H1 (cell line): ENCODE data around the gene CCS. TPM values are rescaled to one million over a fixed set of nuclear protein-coding genes. Genes with fewer than 3 reads are reported as not detected.

ENCODE experiments used
- CTCF ChIA-PET: fragments of 300-600 bp; sonication (Branson Sonifier 250); formaldehyde crosslinking; loops from one replicate; lab custom pipeline; 2021; ENCODE audit not compliant: partially characterized antibody; lab: Charles Lee
- POLR2A ChIA-PET: fragments of 300-600 bp; sonication (Branson Sonifier 250); formaldehyde crosslinking; loops from one replicate; lab custom pipeline; 2021; ENCODE audit warnings: inconsistent platforms; ENCODE audit not compliant: partially characterized antibody; lab: Charles Lee
- DNase-seq, 2 experiments: peaks; one replicate each; pipeline versions ENCODE4 v3.0.0 to v3.0.0-alpha.2; 2010 to 2022; ENCODE audit warnings: low spot score in 2 of 2, low read depth in 1 of 2, mixed read lengths in 1 of 2
- FAIRE-seq: peaks from 2 replicates; lab custom pipeline; 2011; peaks lifted over from hg19 to GRCh38; lab: Jason Lieb, UNC
- H2AFZ ChIP-seq: 2 replicates; pipeline ENCODE4 v1.8.1; 2012; ENCODE audit warnings: low read length, inconsistent platforms
- H2AK5ac ChIP-seq: 2 replicates; pipeline ENCODE4 v1.6.1; 2013; ENCODE audit warnings: low read depth, low read length
- H2BK120ac ChIP-seq: replicated peaks from 2 replicates; pipeline ENCODE3; 2013; ENCODE audit warnings: low read depth, low read length, inconsistent platforms
- H2BK12ac ChIP-seq: 2 replicates; pipeline ENCODE4 v1.6.1; 2013; ENCODE audit warnings: low read depth, low read length
- H2BK15ac ChIP-seq: 2 replicates; pipeline ENCODE4 v1.6.1; 2013; ENCODE audit warnings: low read length
- H2BK20ac ChIP-seq: 2 replicates; pipeline ENCODE4 v1.6.1; 2013; ENCODE audit warnings: low read length
- H2BK5ac ChIP-seq: 2 replicates; pipeline ENCODE4 v1.6.1; 2013; ENCODE audit warnings: low read depth, low read length
- H3K14ac ChIP-seq: 2 replicates; pipeline ENCODE4 v1.6.1; 2013; ENCODE audit warnings: inconsistent platforms; ENCODE audit not compliant: insufficient read length
- H3K18ac ChIP-seq: 2 replicates; pipeline ENCODE4 v1.6.1; 2013; ENCODE audit warnings: low read length; ENCODE audit errors: extremely low read depth
- H3K23ac ChIP-seq: 2 replicates; pipeline ENCODE4 v1.6.1; 2013; ENCODE audit warnings: inconsistent platforms; ENCODE audit not compliant: insufficient read length
- H3K23me2 ChIP-seq: 2 replicates; pipeline ENCODE4 v1.6.1; 2013; ENCODE audit warnings: low read depth, low read length
- H3K27ac ChIP-seq: 2 replicates; pipeline ENCODE4 v1.6.1; 2011; ENCODE audit warnings: low read depth, low read length, inconsistent platforms
- H3K27me3 ChIP-seq, 4 experiments: replicated peaks in 1 of 4; 1 replicate in 1 of 4; 2 replicates in 3 of 4; pipeline versions ENCODE4 v1.6.1 to v1.8.1; 2011 to 2013; ENCODE audit warnings: low read length in 3 of 4, mild to moderate bottlenecking in 3 of 4, inconsistent platforms in 2 of 4, mixed read lengths in 2 of 4, moderate library complexity in 1 of 4; ENCODE audit not compliant: control insufficient read depth in 3 of 4, insufficient read depth in 3 of 4; ENCODE audit errors: extremely low read depth in 1 of 4
- H3K36me3 ChIP-seq, 4 experiments: 2 replicates each; pipeline versions ENCODE4 v1.6.1 to v1.8.1; 2011 to 2013; ENCODE audit warnings: mild to moderate bottlenecking in 4 of 4, low read length in 3 of 4, moderate library complexity in 2 of 4, control low read depth in 1 of 4, inconsistent platforms in 1 of 4; ENCODE audit not compliant: insufficient read depth in 4 of 4, control insufficient read depth in 2 of 4
- H3K4ac ChIP-seq: replicated peaks from 2 replicates; pipeline ENCODE3; 2013; ENCODE audit warnings: low read length, low read depth, mixed read lengths, inconsistent platforms; ENCODE audit not compliant: insufficient read length
- H3K4me1 ChIP-seq, 4 experiments: replicated peaks in 1 of 4; 1 replicate in 1 of 4; 2 replicates in 3 of 4; pipeline versions ENCODE4 v1.6.1 to v1.8.1; 2011 to 2013; ENCODE audit warnings: low read length in 3 of 4, inconsistent platforms in 2 of 4, mixed read lengths in 1 of 4; ENCODE audit not compliant: insufficient read depth in 4 of 4, control insufficient read depth in 3 of 4
- H3K4me2 ChIP-seq, 2 experiments: 2 replicates each; pipeline versions ENCODE4 v1.6.1 to v1.8.1; 2011 to 2013; ENCODE audit warnings: low read depth in 2 of 2, low read length in 2 of 2, control low read depth in 1 of 2, inconsistent platforms in 1 of 2, mild to moderate bottlenecking in 1 of 2; ENCODE audit not compliant: insufficient read depth in 1 of 2
- H3K4me3 ChIP-seq, 4 experiments: fragments of 200-600, 300-600 bp in 1 of 4; sonication (generic), shearing (Covaris generic), sonication (Bioruptor Twin) in 1 of 4; 2 replicates each; pipeline versions ENCODE4 v1.5.1 to v1.8.1; 2011 to 2016; ENCODE audit warnings: low read length in 4 of 4, low read depth in 3 of 4, control low read depth in 2 of 4, inconsistent platforms in 2 of 4, mild to moderate bottlenecking in 2 of 4, mixed read lengths in 1 of 4, moderate library complexity in 1 of 4; ENCODE audit not compliant: insufficient read depth in 2 of 4; ENCODE audit errors: extremely low read depth in 1 of 4
- H3K56ac ChIP-seq: replicated peaks from 2 replicates; pipeline ENCODE3; 2013; ENCODE audit warnings: low read depth, mild to moderate bottlenecking, mixed read lengths, low read length, inconsistent platforms; ENCODE audit not compliant: insufficient read length
- H3K79me1 ChIP-seq: 2 replicates; pipeline ENCODE4 v1.6.1; 2013; ENCODE audit warnings: low read depth, low read length, control low read depth
- H3K79me2 ChIP-seq, 2 experiments: 2 replicates each; pipeline versions ENCODE4 v1.6.1 to v1.8.1; 2012 to 2013; ENCODE audit warnings: low read length in 2 of 2, mild to moderate bottlenecking in 2 of 2, inconsistent platforms in 1 of 2; ENCODE audit not compliant: insufficient read depth in 2 of 2, control insufficient read depth in 1 of 2
- H3K9ac ChIP-seq, 4 experiments: replicated peaks in 1 of 4; 1 replicate in 1 of 4; 2 replicates in 3 of 4; pipeline versions ENCODE4 v1.6.1 to v1.8.1; 2011 to 2013; ENCODE audit warnings: low read depth in 3 of 4, low read length in 3 of 4, control low read depth in 2 of 4, mild to moderate bottlenecking in 2 of 4, moderate library complexity in 2 of 4, inconsistent platforms in 1 of 4; ENCODE audit errors: extremely low read depth in 1 of 4
- H3K9me3 ChIP-seq, 2 experiments: 2 replicates each; pipeline versions ENCODE4 v1.6.1 to v1.8.1; 2012 to 2013; ENCODE audit warnings: mild to moderate bottlenecking in 2 of 2, moderate library complexity in 2 of 2, control low read depth in 1 of 2, inconsistent platforms in 1 of 2, low read depth in 1 of 2, low read length in 1 of 2, mixed read lengths in 1 of 2; ENCODE audit not compliant: insufficient read depth in 2 of 2
- H4K20me1 ChIP-seq, 2 experiments: replicated peaks in 1 of 2; 2 replicates each; pipeline versions ENCODE3 to v1.8.1; 2011 to 2013; ENCODE audit warnings: inconsistent platforms in 2 of 2, low read length in 2 of 2, mild to moderate bottlenecking in 1 of 2; ENCODE audit not compliant: insufficient read depth in 2 of 2, control insufficient read depth in 1 of 2
- H4K5ac ChIP-seq: 2 replicates; pipeline ENCODE4 v1.6.1; 2013; ENCODE audit warnings: low read length, low read depth, mixed read lengths, inconsistent platforms; ENCODE audit not compliant: insufficient read length
- H4K8ac ChIP-seq: 2 replicates; pipeline ENCODE4 v1.8.0; 2013; ENCODE audit warnings: mild to moderate bottlenecking, moderate library complexity, low read length, inconsistent platforms; ENCODE audit not compliant: insufficient read depth; ENCODE audit errors: extremely low read depth
- H4K91ac ChIP-seq: replicated peaks from 2 replicates; pipeline ENCODE3; 2013; ENCODE audit warnings: low read length, mixed read lengths, inconsistent platforms; ENCODE audit not compliant: insufficient read length
- EGR1 ChIP-seq: IDR thresholded peaks from 2 replicates; pipeline ENCODE4 v1.6.1; 2011; ENCODE audit warnings: low read depth, low read length, borderline replicate concordance
- PHF8 ChIP-seq: fragments of 200-600 bp; sonication (generic); conservative IDR thresholded peaks from 2 replicates; pipeline ENCODE4 v1.7.1; 2012; ENCODE audit warnings: low read depth, mild to moderate bottlenecking, inconsistent platforms, low read length, moderate library complexity
- WGBS, 2 experiments: shearing (Covaris generic) in 1 of 2; methylation state at CpG; one replicate each; pipeline versions ENCODE4 v1.1.6 to v1.1.7; 2013 to 2015; ENCODE audit warnings: low lambda C conversion rate in 2 of 2, mixed read lengths in 2 of 2, inconsistent platforms in 1 of 2, low coverage in 1 of 2, missing lambda C conversion rate in 1 of 2; ENCODE audit not compliant: insufficient replicate concordance in 2 of 2, insufficient coverage in 1 of 2, insufficient read length in 1 of 2; ENCODE audit errors: extremely low coverage in 1 of 2, missing lambda C conversion rate in 1 of 2; 5-methylcytosine and 5-hydroxymethylcytosine counted together
- polyA plus RNA-seq, 7 experiments: library from polyadenylated mRNA; depleted of rRNA in 3 of 7; stranded (reverse) in 5 of 7; unstranded in 2 of 7; fragments of >200 nt in 5 of 7; fragments of 200-250 nt in 2 of 7; gene quantifications; 1 replicate in 5 of 7; 2 replicates in 1 of 7; 4 replicates in 1 of 7; pipeline versions ENCODE4 v1.2.1 to v1.2.3, GENCODE V29; 2011 to 2013; ENCODE audit warnings: missing spikeins in 2 of 7, mixed read lengths in 2 of 7
- total RNA-seq: library from RNA; stranded (reverse); fragmentation: NEBNext Ultra II Directional; extraction: Animal tissue kit (Norgen Biotek cat#: 25700); gene quantifications from 2 replicates; pipeline ENCODE4 v1.2.1, GENCODE V29; 2021

The CCS gene
- total and polyA plus RNA-seq, 2 of the 8 experiments (the other 6 are each of a cell fraction or from before 2014, with no cell fraction given): 37.1 to 37.7 TPM

DNA sequence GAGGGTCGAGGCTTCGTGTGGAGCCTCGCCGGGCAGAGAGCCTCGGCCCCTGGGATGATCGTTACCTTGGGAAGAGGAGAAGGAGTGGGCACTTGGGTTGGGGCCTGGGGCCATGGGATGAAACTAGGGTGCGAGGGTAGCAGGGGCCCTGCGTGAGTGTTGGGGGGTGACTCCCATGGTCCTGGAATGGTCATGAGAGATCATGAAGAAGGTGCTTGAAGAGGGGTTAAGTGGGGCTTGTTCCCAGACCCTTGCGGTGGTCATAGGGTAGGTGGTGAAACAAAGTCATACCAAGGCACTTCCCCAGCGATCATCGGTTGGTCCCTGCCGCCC is 284 bp downstream of the CCS start:
- peak overlapping the region; percentile 57 for H3K27ac ChIP-seq
- H4K8ac ChIP-seq: peak overlapping the region; percentile 94
- no peak overlapping the region for H3K18ac ChIP-seq
- H3K56ac ChIP-seq: no peak overlapping the region
- H3K27me3 ChIP-seq: peaks cover 0 to 10% (median 4%) of the 10 kb centered on the region in 4 experiments; a peak in 3 of 7 replicates
- H2BK5ac ChIP-seq: peak overlapping the region; percentile 47; the same call in 1 of the 2 replicates
- H3K4me2 ChIP-seq: peak overlapping the region; percentile 60 to 92
- no peak overlapping the region for H3K14ac ChIP-seq
- H3K9me3 ChIP-seq: peaks cover 9 to 17% of the 10 kb centered on the region in 2 experiments
- 0 out of 2 replicates have a peak overlapping the region, but pooled peaks have one; percentile 7 for H2AK5ac ChIP-seq
- peak overlapping the region; percentile 94 for H3K4ac ChIP-seq
- ChIA-PET POLR2A (interaction anchor here (0.9 to 65.3 kb wide), 6 partner anchors 10 to 49 kb away, joined by 3 to 2165 read pairs (median 5); partner anchors contain the start of genes ACTN3, RBM14 and RBM4), CTCF (interaction anchor here (1.1 to 3.5 kb wide), 16 partner anchors 10 to 102 kb away, joined by 3 to 43 read pairs (median 6); partner anchors contain the start of genes ACTN3, CTSF, RBM4B and ZDHHC24)
- peak overlapping the region; percentile 49 to 73 (median 64) for H3K4me3 ChIP-seq
- peaks cover 0 to 5% of the 10 kb centered on the region in 2 experiments; a peak in 2 of 4 replicates for H3K79me2 ChIP-seq
- no peak overlapping the region for H2BK120ac ChIP-seq
- no peak overlapping the region for H2BK15ac ChIP-seq
- TF ChIP-seq EGR1 (no peak), PHF8 (peak; percentile 87)
- no peaks in the 10 kb centered on the region; a peak in 1 of 8 replicates for H3K36me3 ChIP-seq
- no peak overlapping the region for H2BK20ac ChIP-seq
- H3K79me1 ChIP-seq: peaks cover 5% of the 10 kb centered on the region
- H4K5ac ChIP-seq: peak overlapping the region; percentile 61
- H3K9ac ChIP-seq: peak overlapping the region in 3 of 4 experiments; percentile 52 to 70 (median 67); a peak in 5 of 7 replicates
- 46% methylated on average over 12 of the region's 12 CpGs; no CpG with 5 or more reads in 1 of the 2 experiments for WGBS, 2 experiments
- peaks cover 0 to 11% (median 7%) of the 10 kb centered on the region in 4 experiments; a peak in 6 of 7 replicates for H3K4me1 ChIP-seq
- FAIRE-seq (no peak), DNase-seq (no peak)
- H3K23me2 ChIP-seq: peaks cover 9% of the 10 kb centered on the region
- no peaks in the 10 kb centered on the region for H4K20me1 ChIP-seq
- peak overlapping the region; percentile 50 for H4K91ac ChIP-seq
- no peak overlapping the region for H3K23ac ChIP-seq
- peak overlapping the region; percentile 13; the same call in 1 of the 2 replicates for H2BK12ac ChIP-seq
- H2AFZ ChIP-seq: peak overlapping the region; percentile 46; the same call in 1 of the 2 replicates
